GM21786 (cell line): ENCODE data around the gene RASAL3.
"Not testable (repeated sequence)": the region's sequence is repeated elsewhere in the genome, so short reads cannot be mapped to it uniquely, and the experiment has no call there.

Source experiments
- ATAC-seq: cut with Tn5 transposase; IDR thresholded peaks from one replicate; pipeline ENCODE4 v1.9.1; 2021; ENCODE audit not compliant: unreplicated experiment

The RASAL3 gene

DNA sequence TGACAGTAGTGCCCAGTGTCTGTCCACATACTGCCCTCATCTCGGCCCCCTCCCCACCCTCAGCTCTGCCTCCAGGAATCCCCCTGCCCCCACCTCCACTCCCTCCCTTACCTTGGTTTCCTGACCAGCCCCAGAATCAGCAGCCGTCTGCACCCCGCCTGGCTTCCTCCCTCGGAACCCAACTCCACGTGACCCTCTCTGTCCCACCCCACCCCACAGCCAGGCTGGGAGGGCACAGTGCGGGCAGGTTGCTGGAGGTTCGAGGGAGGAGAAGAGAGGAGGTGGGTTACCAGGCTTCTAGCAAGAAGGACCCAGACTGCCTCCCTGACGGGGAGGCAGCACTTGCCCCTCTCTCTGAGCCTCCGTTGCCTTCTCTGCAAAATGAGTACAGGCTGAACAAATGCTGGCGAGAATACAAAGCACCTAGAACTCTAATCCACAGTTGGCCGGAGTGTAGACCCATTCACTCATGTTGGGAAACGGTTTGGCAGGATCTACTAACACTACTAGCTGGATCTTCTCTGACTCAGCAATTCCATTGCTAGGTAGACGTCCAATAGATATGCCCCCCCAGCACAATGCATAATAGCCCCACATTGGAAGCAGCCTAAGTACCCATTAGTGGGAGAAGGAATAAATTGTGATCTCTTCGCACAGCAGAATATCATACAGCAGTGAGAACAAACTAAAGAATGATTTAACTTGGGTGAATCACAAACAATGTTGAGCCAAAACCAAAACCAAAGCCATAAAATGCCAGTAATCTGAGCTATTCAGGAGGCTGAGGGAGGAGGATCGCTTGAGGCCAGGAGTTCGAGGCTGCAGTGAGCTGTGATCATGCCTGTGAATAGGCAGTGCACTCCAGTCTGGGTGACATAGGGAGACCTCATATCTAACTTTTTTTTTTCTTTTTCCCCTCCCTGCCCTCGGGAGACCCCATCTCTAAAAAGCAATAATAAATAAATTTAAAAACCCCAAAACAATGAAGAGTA, at the start of gene RASAL3:
Gene RASAL3 (minus strand): TSS at position 151 of the 992 bp plus-strand sequence. CDS start 186 bp downstream, outside the sequence.
- no peak for ATAC-seq

DNA sequence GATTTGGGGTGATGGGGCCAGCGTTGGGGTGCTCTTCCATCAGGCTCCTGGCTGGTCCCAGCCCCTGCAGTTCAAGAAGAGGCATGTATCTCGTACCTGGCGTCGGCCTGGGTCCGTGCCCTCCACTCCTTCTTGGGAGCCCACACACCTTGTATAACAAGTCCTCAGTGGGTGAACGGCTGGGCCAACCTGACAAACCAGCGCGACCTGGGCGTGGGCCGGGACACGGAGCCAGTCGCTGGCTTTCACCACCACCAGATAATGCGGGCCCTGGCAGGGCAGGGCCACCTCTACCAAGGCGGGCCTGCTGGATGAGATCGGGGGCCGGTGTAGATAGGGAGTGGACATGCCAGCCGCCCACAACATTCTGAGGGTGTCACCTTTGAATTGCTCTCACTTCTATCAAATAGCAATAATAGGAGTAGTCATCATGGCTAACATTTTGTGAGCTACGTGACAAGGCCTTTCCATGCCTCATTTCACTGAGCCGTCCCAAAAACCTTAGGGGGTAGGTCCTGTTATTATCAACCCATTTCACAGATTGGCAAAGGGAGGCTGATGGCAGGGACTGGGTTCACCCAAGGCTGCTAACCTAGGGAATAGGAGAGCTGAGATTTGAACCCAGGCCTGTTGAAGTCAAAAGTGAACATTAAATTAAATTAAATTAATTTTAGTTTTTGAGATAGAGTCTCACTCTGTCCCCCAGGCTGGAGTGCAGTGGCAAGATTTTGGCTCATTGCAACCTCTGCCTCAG, 47.5 kb upstream of the RASAL3 start:
- no peak for ATAC-seq

DNA sequence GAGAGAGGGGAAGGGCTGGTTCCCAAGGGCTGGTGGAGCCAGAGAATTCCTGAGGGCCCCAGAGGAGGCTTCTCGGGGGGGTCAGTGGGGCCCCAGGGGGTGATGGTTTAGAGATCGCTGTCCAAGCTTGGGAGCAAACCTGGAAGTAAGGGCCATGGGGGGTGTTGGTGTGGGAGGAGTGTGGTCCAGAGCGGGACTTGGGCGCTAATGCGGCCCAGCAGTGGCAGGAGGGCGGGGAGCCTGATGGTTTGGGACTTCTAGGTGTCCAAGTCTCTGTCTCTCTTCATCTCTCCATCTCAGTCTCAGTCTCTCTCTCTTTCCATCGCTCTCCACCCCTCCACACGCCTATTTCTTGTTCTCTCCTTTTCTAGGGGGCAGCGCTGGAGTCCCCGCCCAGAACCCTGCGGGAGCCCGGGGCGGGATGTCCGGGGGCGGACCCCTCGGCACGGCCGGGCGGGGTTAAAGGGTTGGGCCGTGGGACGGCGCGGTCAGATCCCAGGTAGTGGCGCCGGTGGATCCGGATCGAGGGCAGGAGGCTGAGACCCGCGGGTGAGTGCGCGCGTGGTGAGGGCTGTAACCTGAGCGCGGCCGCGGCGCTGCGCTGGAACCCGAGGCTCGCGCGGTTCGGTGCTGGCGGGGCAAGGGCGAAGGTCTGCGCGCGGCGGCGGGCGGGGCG, 43.8 kb upstream of the RASAL3 start, which contains the start of gene CYP4F22:
Gene CYP4F22 (plus strand): TSS at position 491 of the 676 bp plus-strand sequence. CDS start 16,812 bp downstream, outside the sequence.
- ATAC-seq, result no peak

DNA sequence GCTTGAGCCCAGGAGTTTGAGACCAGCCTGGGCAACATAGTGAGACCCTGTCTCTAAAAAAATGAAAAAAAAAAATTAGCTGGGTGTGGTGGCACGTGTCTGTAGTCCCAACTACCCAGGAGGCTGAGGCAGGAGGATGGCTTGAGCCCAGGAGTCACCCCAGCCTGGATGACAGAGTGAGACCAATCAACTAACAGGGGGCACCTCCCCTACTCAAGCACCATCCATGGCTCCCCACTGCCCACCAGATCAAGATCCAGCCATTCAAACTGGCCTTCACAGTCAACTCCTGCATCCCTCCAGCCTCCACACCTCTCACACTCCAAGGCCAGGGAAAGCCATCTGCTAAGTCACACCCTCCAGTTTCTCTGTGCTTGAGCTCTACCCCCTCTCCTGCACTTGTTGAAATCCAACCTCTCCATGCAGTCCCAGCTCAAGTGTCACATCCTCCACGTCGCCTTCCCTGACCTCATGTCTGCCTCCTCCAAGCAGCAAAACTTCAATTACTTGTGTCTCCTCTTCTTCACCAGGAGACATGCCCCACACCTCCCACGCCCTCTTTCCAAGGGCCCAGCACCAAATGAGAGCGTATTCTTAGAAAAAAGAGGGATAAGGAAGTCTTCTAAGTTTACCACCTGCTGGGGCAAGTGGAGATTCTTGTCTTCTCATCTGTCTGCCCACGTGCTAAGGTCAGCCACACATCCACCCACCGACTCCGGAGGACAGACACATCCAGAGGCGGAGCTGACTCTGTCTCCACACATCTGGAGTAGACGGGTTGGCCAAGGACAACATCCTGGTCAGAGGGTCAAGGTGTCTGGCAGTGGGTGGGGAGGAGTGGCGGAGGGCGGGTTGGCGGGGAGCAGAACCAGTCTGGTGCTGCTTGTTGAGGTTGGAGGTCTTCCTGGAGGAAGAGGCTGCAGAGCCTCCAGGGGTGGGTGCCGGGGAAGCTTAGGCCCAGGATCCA, 43.0 kb upstream of the RASAL3 start:
- ATAC-seq, result no peak

DNA sequence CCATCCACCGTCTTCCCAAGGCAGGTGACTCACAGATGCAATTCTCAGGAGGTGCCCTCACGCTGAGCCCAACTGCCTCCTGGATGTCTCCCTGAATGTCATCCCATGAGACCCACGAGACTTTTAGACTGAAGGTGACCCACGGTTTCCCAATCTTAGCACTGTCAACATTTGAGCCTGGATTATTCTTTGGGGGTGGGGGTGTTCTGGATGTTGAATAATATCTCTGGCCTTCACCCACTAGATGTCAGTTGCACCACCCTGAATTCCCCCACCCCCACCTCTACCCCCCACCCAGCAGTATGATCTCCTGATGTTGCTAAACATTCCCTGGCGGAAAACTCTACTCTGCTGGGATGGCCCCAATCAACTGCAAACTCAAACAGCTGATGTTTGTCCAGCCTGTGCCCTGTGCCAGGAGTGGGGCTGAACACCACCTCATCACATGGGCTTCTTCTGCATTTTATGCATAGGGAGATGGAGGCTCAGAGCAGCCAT, 41.8 kb upstream of the RASAL3 start:
- ATAC-seq, result no peak

DNA sequence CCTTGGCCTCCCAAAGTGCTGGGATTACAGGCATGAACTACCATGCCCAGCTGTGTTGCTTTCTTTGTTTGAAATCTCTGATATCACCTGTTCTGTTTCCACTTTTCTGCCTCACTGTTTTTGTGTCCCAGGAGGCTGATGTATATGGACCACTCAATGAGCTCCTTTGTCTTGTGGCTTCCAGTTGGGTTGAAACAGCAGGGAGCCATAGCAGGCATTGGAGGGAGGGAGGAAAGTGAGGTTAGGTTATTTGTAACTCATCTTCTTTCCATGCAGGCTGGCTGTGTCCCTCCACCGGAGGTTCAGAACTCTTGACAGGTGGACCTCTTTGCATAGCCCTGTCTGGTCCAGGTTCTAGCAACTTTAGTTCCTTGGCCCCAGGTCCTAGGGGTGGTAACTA, 37.9 kb upstream of the RASAL3 start:
- ATAC-seq, result no peak

DNA sequence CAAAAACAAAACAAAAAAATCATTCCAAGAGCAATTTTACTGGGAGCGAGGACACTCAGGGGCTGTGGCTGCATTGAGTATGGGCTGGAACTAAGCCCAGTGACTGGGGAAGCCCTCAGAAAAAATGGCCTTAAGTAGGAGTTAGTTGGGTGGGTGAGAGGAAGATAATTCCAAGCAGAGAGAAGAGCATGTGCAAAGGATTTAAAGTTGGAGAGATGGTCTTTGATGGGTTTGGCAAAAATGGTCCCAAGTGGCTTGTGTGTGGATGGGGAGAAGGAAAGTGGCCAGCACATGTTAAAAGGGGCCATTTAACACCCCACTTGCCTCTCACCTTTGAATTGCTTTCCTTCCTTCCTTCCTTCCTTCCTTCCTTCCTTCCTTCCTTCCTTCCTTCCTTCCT, 37.3 kb upstream of the RASAL3 start:
- ATAC-seq, result no peak

DNA sequence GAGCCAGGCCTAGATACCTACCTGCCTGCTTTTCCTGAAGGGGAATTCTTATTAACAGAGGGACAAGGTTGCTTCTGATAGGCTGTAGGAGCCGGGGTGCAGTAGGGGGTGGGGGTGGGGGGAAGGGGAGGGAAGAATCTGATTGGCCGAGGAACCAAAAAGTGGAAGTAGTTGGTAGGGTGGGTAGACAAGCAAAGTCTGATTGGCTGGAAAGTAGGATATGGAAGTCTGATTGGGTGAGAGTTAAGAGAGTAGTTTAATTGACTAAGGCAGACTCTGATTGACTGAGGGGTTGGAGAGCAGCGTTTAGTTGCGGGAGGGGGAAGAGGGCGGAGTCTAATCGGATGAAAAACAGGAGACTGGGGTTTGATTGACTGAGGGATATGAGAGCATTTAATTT, 34.6 kb upstream of the RASAL3 start:
- no peak for ATAC-seq

DNA sequence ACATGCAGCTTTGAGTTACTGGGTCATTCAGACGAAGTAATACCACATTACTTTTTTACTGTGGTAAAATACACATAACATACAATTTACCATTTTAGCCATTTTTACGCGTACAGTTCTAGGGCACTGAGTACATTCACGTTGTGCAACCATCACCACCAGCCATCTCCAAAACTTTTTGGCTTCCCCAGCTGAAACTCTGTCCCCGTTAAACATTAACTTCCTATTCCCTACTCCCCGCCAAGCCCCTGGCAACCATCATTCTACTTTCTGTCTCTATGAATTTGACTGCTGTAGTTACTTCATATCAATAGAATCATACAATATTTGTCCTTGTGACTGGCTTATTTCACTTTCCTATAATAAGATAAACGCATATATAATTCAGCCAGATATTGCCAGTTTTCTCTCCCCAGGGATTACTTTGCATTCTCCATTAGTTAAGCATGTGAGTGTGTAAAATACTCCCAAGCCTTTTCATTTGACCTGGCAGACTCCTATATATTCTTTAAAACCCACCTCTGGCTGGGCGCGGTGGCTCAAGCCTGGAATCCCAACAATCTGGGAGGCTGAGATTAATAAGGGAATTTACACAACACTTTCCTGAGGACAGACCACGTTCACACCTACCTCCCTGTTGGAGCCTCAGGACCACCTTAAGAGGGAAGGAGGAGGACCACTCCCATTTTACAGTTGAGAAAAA, 34.0 kb upstream of the RASAL3 start:
- ATAC-seq, result no peak

DNA sequence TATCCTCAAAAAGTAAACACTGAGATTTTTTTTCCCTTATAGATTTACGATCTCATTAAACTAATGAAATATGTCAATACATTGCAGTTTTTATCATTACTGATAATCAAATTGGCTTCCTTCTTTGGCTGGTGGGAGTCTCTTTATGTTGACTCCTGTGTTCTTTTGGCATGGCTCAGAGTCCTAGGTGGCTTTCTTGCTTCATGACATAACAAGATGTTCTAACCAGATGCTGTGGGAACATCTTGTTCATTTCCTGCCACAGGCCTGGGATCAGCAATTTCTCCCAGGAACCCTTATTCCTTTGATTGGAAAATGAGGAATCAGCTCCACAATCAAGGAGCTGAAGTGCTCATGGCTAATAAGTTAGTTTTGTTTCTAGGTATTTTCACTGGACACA, 30.8 kb upstream of the RASAL3 start:
- no peak for ATAC-seq

DNA sequence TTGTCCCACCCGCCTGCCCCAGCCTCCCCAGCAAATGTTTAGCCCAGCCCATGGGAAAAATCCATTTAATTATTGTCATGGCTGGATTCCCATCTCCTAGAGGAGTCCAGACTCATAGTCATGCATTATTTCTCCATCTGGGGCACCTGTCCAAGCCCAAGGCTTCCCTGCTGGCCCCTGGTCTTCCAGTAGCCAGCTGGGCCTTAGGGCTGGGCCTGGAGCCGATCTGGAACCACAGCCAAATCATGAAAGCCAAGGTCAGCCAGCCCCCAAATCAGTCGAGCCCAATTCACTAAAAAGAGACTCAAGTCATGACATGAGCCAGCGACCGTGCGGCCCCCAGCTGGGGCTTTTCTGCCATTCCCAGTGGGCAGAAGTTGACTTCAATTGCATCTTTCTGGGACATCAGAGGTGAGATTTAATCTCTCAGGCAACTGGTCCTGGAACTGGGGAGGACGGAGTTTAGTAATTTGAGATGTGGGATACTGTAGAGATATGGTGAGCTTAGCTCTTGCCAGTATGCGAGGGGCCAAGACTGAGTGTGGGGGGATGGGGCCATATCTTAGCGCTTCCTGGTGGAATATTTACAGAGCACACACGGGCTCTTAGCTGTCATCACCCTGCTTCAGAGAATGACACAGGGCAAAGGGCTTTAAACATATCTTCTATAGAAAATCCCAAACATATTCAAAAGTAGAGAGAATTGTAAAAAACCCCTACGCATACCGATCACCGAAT, 24.3 kb upstream of the RASAL3 start:
- ATAC-seq, result no peak

DNA sequence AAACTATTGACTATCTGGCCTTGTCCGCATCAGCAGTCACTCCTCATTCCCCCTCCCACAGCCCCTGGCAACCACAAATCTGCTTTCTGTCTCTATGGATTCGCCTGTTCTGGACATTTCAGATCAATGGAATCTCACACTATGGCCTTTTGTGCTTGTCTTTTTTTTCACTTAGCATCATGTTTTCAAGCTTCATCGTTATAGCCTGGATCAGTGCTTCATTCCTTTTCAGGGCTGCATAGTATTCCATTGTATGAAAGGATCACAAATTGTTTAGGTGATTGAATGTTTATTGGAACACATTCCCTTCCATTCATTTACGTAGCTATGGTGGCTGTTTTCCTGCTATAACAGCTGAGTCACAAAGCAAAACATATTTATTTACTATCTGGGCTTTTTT, 22.7 kb upstream of the RASAL3 start:
- no peak for ATAC-seq

DNA sequence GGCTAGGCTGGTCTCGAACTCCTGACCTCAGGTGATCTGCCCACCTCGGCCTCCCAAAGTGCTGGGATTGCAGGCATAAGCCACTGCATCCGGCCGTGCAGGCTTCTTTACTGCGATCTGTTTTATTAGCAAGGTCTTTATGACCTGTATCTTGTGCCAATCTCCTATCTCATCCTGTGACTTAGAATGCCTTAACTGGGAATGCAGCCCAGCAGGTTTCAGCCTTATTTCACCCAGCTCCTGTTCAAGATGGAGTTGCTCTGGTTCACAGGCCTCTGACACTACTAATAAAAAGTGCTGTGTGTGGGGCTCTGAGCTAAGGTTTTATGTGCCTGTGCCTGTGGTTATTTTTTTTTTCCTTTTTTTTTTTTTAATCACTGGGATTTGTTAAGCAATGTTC, 21.4 kb upstream of the RASAL3 start:
- ATAC-seq, result not testable (repeated sequence)

DNA sequence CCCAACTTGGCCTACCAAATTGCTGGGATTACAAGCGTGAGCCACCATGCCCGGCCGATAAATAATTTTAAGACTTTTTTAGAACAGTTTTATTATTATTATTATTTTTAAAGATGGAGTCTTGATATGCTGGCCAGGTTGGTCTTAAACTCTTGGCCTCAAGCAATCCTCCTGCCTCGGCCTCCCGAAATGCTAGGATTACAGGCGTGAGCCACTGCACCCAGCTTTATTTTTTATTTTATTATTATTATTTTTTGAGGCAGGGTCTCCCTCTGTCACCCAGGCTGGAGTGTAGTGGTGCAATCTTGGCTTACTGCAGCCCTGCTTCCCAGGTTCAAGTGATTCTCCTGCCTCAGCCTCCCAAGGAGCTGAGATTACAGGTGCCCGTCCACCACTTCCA, 16.7 kb upstream of the RASAL3 start:
- not testable (repeated sequence) for ATAC-seq

DNA sequence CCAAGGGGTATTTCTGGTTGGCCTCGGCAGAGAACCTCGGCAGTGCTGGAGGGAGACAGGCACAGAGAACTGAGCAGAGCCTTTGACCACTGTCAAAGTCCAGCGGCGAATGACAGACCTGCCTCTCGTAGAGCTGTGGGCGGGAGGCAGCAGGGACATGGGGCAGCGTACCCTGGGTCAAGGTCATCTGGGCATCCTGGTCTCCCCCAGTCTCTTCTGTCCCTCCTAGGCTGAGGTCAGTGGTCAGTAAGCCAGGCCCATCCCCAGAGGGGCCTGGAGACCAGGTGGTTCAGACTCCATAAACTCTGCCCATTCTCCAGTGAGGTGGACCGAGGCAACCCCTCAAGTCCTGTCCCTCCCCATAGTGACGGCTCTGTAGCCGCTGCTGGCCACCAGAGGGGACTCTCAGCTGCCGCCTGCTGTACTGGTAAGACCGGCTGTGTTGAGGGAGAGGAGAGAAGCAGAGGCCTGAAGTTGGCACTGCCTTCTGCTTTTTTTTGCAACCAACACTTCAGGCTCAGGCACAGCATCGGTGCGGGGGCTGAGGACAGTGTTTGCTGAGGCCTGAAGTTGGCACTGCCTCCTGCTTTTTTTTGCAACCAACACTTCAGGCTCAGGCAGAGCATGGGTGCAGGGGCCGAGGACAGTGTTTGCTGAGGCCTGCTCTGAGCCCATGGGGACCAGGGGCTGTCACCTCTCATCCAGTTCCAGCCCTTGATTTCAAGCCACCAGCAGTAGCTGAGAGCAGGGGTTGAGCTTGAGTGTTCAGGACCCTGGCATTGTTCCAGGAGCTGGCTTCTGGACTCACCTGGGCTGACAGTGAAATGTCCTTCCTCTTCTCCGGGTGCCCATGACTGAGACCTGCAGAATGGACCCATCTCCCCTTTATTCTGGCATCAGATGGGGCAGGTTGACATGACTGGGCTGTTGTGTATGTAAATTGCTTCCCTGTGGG, 15.3 kb upstream of the RASAL3 start, which contains the start of gene PGLYRP2:
Gene PGLYRP2 (minus strand): TSS at position 111 of the 955 bp plus-strand sequence. CDS start 130 bp downstream, outside the sequence.
- ATAC-seq, result no peak

DNA sequence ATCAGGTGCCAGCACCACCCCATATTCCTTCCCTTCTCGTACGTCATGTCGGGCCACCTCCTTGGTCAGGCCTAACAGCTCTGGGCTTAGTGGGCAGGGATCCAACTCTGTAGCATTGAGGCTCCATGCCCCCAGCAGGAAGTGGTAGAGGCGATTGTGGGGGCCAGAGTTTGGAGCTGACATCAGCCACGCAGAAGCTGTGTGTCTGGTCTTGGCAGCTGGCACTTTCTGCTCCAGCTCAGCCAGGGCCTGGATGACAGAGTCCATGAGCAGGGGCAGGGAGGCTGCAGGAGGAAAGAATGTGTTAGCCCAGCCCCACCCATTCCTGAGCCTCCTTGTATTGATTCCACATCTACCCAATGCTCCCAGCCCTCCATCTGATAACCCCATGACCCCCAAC, 12.0 kb upstream of the RASAL3 start:
- no peak for ATAC-seq

DNA sequence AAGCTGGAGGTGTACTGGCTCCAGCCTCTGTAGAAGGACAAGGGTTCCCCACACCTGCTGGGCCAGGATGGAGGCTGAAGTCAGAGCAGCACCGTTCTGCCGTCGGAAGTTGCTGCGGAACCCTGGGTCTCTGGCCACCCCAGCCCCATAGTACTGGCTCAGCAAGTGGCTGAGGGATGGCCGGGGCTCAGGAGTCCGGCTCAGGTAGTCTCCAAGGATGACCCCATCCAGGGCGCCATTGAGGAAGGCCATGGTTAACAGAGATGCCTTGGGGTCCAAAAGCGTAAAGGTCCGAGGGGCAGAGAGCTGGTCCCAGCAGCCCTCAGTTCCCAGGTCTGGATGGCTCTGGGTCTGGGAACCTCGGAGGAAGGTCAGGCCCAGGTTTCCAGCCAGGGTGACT, 11.3 kb upstream of the RASAL3 start:
- no peak for ATAC-seq
